GM19025 (cell line): ENCODE results near the gene PPM1E.

Source experiments
- ATAC-seq: cut with Tn5 transposase; IDR thresholded peaks from one replicate; pipeline ENCODE4 v1.9.1; 2021; ENCODE audit warnings: mild to moderate bottlenecking, low read depth, moderate library complexity; ENCODE audit not compliant: unreplicated experiment

The PPM1E gene

DNA sequence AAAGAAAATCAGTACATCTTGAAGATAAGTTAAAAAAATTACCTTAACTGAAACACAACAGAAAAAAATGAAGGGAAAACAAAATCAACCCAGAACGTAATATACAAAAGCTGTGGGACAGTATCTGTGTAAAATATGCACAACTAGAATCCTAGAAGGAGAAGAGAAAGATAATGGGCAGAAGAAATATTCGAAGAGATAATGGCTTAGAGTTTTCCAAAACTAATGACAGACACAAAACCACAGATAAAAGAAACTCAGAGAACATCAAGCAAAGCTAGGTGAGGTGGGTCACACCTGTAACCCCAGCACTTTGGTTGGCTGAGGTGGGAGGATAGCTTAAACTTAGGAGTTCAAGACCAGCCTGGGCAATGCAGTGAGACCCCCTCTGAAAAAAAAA lies 234.0 kb downstream of the PPM1E start:
- ATAC-seq: no peak

DNA sequence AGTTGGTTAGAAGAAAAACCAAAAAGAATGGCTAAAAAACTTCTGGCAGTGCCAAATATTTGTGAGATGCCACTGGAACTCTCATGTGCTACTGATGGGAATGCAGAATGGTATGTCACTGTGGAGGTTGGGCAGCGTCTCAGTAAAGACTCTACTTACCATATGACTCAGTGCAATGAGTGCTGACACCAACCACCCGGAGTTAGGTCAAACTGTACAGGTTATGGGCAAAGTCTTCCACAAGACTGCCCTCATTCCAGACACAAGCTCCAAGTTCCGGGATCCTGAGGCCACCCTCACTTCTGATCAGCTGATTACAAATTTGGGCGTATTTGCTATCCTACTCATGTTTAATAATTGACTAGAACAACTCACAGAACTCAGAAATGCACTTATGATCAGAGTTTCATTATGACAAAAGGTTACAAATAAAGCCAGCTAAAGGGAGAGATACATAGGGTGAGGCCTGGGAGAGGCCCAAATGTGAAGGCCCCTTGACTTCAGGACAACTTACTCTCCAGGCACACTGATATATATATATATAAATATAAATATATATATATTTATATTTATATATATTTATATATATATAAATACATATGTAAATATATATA lies 236.2 kb downstream of the PPM1E start:
- ATAC-seq: peak; percentile 65

DNA sequence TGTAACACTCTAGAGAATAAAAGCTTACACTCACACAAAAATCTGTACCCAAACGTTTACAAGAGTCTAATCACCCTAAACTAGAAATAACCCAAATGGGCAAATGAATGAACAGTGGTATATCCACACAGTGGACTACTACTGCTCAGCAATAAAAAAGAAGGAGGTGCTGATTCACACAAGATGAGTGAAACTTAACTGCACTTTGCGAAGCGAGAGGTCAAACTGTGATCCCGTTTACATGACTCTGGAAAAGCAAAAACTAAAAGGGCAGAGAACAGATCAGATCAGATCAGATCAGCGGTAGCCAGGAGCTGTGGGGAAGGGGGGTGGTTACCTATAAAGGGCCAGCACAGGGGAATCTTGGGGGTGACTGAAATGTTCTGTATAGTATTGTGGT lies 237.7 kb downstream of the PPM1E start:
- ATAC-seq: no peak

DNA sequence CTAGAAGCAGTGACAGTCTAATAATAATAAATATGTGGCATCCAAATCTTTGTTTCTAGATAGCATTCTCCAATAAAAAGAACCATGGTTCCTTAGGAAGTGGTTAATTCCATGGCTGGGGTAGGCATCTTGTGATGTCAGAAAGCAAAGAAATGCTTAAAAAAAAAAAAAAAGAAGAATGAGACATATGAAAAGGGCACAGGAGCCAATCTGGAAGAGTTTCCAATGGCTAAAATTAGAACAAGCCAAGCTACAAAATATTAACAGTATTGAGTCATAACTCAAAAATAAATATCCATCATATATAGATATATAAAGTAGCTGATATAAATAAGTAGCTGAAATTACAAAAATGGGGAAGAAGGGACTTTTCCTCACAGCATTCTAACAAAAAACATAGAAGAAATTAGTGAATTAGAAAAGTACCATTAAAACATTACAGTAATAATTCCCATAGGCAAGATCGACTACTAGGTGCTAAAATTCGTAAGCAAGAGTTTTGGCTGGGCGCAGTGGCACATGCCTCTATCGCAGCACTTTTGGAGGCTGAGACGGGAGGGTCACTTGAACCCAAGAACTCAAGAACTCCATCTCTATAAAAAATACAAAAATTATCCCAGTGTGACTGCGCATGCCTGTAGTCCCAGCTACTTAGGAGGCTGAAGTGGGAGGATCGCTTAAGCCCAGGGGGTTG lies 239.7 kb downstream of the PPM1E start:
- no peak for ATAC-seq

DNA sequence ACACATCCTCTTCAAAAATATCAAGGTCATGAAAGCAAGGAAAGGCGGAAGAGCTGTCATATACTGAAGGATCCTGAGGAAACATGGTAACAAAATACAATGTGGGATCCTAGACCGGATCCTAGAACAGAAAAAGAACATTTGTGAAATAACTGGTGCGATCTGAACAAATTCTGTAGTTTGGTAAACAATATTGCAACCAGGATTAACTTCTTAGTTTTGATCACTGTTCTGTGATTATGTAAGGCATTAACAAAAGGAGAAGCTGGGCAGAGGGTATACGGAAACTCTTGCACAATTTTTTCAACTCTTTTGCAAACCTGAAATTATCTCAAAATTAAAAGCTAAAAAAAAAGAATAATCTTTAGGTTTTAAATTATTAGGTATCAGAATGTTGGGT lies 241.3 kb downstream of the PPM1E start:
- ATAC-seq: no peak

DNA sequence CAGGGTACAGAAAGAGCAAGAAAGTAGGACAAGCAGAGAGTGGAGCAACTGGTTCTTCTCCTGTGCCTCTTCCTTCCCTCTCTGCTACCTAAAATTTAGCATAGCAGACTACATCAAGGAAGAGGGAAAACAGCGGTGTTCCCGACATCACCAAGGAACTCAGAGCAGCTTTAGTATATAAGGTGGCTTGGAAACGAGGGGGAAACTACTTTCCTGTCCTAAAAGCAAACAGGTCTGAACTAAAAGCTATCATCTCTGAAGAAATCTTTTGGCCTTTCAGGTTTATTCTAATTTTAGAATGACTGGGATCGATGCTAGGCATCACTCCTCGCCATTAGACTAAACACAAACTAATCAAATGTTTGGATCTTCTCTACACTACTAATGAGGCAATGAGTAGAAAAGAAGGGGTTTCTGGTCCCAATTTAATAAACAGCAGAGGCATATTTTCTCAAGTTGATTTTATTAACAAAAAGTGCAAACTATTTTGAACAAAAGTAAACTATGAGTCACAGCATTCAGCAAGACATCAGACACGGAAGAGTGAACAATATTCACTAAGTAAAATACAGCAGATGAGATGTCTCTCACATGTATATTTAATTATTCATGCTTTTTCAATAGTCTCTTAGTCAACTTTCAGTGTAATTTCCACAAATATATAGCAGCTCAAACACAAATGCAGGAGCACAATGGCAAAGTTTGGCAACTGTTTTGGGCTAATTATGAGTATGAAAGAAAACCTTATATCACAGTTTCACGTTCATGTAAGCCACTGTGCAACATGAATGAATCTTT lies 242.3 kb downstream of the PPM1E start:
- no peak for ATAC-seq

DNA sequence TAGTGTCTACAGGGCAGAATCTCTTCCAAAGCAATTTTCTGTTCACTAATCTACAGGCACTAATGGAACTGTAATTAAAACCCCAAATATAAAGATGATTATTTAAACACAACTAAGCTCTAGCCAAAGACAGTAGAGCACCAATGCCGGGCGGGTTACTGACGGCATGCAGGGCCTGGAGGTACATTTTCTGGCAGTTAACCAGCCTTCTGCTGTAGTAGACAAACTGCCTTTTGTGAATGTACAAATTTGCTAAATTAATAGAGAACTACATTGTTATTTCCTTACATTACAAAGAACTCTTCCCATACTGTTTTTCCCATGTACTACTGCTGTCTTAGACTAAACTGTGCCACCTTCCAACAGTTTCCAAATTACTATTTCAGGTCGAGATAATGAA lies 243.2 kb downstream of the PPM1E start:
- ATAC-seq: no peak

DNA sequence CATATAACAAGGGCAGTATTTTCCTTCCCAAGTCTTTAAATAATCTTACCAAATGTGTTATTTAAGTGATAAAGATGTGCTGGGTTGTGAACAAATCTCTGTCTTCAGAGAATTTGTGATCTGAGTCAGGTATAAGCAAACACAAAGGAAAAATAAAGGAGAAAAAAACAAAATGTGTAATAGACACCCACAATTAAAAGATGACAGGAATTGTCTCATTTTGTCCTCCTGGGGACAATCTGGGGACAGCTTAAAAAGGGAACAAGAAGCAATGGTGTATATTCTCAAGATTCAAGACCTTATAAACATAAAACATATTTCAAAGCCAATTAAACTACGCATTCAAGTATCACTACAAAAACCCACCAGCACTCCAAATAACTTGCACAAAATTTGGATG lies 243.8 kb downstream of the PPM1E start:
- ATAC-seq: no peak

DNA sequence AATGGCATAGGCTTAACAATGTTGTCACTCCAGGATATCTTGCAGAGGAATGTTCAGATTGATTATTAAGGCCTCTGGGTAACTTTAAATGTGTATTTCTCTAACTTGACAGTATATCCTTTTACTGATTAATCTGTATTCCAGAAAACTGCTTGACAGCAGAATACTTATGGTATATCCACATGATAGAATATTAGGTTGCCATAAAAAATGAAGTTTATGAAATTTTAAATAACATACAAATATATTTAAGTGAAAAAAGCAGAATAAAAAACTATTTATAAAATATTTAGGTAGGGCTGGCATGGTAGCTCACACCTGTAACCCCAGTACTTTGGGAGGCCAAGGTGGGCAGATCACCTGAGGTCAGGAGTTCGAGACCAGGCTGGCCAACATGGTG lies 244.4 kb downstream of the PPM1E start:
- no peak for ATAC-seq

DNA sequence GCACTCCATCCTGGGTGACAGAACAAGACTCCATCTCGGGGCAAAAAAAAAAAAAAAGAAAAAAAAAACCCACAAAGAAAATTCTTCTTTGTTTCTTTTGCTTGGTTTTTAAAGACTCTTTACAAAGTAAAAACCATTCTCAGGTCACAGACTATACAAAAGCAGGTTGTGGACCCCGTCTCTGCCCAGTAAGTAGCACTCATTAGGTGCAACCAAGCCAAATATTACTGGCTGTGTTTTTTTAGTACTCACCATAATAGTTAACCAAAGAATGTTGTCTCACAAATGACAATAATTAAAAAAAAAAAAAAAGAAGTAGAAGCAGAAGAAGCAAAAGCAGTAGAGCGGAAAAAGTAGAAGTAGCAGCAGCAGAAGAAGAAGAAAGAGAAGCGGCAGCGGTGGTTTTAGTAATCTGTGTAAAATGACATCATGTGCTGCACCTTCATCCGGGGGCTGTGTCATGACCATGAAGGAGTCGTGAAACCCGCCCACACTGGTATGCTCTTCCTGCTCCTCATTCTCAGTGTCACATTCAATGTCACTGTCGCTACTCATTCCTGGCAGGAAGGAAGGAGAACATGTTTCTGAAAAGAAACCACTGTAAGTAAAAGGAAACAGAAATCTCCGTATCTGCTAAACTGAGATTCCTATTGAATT lies 245.6 kb downstream of the PPM1E start:
- ATAC-seq: peak; percentile 92

DNA sequence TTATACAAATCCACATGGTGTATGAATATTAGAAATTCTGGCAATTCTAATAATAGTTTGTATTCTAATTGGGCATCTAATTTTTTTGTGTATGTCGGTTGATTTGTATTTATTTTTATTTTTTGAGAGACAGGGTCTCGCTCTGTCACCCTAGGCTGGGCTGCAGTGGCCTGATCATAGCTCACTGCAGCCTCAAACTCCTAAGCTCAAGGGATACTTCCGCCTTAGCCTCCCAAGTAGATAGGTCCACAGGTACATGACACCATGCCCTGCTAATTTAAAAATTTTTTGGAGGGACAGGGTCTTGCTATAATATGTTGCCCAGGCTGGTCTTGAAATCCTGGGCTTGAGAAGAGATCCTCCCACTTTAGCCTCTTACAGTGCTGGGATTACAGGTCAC lies 246.5 kb downstream of the PPM1E start:
- no peak for ATAC-seq

DNA sequence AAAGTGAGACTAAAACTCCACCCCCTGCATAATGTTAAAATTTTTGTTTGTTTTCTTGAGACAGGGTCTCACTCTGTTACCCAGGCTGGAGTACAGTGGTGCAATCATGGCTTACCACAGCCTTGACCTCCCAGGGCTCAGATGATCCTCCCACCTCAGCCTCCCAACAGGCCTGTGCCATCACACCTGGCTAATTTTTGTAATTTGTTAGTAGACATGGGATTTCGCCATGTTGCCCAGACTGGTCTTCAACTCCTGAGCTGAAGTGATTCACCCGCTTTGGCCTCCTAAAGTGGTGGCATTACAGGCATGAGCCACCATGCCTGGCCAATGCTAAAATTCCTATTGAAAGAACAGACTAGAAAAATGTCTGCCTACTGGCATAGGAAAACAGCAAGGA lies 247.2 kb downstream of the PPM1E start:
- ATAC-seq: no peak

DNA sequence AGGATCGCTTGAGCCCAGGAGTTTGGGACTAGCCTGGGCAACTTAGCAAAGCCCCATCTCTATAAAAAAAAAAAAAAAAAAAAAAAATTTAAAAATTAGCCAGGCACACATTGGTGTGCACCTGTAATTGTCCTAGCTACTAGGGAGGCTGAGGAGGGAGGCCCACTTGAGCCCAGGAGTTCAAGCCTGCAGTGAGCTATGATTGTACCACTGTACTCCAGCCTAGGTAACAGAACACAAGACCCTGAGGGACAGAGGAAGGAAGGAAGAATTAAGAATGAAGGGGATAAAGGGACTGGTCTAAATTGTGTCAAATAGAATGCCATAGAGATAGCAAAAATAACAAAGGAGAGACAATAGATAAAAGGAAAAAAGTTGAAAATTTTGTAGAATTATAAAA lies 248.2 kb downstream of the PPM1E start:
- no peak for ATAC-seq

DNA sequence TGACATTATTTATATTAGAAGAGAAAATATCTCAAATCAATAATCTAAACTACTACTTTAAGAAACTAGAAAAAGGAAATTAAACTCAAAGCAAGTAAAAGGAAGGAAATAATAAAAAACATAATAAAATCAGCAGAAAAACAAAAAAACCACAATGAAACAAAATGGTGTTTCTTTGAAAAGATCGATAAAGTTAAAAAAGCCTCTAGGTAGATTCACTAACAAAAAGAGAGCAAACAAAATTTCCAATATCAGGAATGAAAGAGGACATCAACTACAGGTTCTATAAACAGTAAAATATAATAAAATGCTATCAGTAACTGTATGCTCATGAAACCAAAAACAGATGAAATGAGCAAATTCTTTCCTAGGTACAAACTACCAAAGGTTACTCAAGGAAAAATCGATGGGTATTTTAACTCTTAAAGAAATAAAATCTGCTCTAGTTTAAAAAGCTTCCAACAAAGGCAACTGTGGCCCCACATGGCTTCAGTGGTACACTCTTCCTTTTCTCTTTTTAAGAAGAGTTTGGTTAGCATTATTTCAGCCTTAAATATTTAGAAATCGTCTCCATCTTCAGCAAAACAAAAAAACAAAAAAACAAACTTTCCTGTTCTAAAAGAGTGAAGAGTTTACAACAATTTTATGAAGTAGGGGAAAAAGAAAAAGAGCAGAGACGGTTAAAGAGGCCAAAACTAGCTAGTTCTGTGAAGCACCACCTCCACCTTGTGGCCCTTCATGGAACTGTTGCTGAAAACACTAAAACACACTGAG lies 248.9 kb downstream of the PPM1E start:
- no peak for ATAC-seq

DNA sequence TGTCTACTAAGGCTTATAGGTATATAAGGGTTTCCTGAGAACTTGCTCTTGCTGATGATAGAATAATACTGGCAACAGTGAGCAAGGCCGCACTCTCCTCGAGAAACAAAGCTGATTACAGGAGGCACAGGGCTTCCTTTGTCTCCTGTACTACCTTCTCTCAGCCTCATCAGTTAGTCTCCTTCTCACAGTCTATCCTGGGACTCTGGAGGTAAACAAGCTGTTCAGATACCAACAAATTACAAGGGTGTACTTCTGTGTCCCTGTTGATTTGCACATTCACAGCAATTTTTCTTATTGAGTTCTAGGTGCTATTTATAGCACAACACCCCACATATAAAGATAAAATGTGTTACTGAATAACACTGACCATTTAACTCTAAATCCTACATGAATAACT lies 252.3 kb downstream of the PPM1E start:
- no peak for ATAC-seq

DNA sequence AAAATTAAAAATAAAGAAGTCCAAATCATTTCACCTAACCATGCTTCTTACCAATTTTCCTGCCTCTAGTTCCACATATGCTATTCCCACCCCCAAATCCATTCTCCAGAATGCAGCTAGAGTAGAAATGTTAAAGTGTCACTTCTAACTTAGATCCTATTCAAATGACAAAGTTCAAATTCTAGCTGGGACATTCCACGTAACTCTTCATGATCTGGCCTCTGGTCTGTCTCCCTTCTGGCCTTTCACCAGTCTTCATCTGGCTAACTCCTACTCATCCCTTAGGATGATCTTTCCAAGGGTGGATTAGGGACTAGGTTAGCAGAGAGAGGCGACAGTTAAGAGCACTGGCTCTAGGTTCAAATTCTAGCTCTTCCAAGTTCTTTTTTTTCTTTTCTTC lies 253.1 kb downstream of the PPM1E start:
- no peak for ATAC-seq

DNA sequence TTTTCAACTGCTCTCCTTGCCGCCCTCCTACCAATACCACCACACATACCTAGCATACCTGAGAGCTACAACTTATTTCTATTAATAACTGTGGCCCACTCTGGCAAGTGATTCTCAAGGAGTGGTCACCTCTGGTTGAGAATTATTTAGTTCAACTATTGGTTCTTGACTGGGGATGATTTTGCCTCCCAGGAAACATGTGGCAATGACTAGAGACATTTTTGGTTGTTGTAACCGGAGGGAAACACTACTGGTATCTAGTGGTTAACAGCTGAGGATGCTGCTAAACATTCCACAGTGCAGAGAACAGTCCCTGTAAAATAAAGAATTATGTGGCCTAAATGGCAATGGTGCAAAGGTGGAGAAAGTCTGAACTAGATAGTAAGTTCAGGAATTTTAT lies 254.4 kb downstream of the PPM1E start:
- no peak for ATAC-seq

DNA sequence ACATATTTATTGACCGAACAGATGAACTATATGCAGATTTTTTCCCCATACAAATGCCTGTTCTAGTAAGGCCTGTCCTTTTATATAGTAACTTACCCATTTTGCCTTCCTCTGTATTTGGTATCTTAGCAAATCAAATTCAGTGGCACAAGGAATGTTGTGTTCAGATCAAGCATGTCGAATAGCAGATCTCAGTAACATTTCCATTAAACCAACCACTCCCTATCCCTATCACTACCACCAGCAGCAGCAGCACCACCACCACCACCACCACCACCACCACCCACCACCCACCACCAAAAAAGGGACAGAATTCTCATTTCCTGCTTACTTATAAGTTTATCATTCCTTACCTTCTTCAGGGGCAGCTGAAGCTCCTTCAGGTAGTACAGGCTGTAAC lies 256.3 kb downstream of the PPM1E start:
- ATAC-seq: no peak

DNA sequence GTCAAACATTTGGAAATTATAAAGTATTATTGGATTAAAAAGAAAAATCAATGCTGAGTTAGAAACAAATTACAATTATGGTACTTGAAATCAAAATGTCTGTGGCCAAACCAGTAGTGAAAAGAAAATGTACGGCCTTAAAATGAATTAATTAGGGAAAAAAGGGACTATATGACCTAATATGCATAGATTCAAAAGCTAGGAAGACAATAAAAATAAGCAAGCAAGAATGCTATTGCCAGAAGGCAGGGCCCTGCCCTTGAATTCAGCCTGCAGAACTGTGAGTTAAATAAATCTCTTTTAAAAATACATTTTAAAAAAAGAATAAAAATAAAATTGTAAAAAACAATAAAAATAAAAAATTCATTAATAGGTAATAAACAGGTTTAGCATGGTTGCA lies 262.4 kb downstream of the PPM1E start:
- ATAC-seq: no peak

DNA sequence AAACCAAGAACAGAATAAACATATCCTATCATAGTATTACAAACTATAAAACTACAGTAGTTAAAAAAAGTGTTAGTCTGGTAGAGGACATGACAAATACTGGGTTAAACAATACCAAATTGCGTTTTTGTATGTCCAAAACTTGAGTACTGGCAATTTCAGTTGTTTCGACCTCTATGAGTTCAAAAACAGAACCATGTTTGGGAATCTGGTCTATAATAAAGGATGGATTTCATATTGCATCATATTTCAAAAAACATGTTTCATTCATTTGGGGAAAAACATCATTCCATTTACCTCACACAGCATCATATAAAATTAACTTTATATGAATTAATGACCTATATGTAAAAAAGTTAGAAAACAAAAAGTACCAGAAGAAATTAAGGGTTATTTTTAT lies 269.3 kb downstream of the PPM1E start:
- ATAC-seq: no peak
